ENCODE data around the gene STIP1.

Gene STIP1

DNA sequence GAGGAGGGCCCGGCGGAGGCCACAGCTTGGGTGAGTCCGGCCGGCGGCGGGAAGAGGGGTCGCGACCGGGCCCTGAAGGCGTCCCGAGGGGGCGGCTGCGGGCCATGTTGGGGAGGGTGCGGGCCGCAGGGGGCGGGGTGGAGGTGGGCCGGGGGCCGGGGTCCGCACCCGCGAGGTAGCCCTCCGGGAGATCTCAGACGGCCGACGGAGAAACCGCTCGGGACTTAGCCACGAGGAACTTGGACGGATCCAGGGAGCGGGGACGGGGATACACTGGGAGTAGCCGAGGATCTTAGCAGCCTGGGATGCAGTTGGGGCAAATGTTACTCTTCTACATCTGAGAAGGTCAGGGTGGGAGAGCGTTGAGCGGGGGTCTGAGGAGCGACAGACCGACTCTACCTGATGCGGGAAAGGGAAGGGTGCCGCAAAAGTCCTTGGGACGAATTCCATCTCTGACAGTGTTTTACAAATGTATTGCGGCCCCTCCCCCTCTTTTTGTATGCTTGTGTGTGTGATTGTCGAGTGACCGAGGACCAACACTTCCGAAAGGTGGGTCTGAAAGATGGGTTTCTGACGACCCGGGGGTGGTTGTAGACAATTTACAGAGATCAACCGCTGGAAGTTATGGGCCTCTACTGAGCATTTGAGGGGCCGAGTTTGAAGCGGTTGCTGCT, 658 bp downstream of the STIP1 start:
- Histone ChIP-seq H3K4me3 (ENCODE audit: insufficient read length, low read depth) (no peak overlapping the region), H3K36me3 (ENCODE audit: insufficient read depth, insufficient read length, low read length) (peaks cover 26% of the 10 kb centered on the region), H3K4me1 (ENCODE audit: insufficient read depth, insufficient read length) (peaks cover 11% of the 10 kb centered on the region), H3K27me3 (ENCODE audit: insufficient read depth, insufficient read length) (no peaks in the 10 kb centered on the region), H3K9me3 (ENCODE audit: insufficient read depth, low read length) (no peaks in the 10 kb centered on the region), H3K9ac (ENCODE audit: insufficient read length, low read depth) (no peak overlapping the region)
- no peak for DNase-seq (ENCODE audit: low read depth, low spot score)
- no peak for TF ChIP-seq SUZ12 (IDR thresholded peaks at IDR 0.05; ENCODE audit: extremely low read depth, insufficient read depth, insufficient read length)
- no peak for TF ChIP-seq YY1 (IDR thresholded peaks at IDR 0.05; ENCODE audit: insufficient read depth, insufficient read length)
- no peak for TF ChIP-seq ZNF274 (IDR thresholded peaks at IDR 0.05; ENCODE audit: low read depth, low read length)

DNA sequence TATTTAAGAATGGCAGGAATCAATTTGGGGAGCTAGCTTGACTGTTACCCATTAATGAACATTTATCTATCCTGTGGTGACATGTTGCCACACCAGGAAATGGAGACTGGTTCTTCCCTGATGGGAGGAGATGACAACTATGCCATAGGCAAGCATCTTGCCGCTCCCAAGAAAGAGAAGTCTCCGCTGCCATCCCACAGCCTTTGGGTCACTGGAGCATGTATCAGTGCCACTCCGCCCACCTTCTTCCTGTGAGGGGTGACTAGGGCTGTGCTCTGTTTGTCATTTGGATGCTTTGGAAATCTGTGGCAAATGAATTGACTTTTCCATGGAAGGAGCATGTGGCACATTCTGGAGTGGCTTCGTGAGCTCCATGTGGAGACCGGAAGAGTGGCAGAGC, 6.5 kb downstream of the STIP1 start:
- TF ChIP-seq ZNF274 (IDR thresholded peaks at IDR 0.05; ENCODE audit: low read depth, low read length) (no peak), YY1 (IDR thresholded peaks at IDR 0.05; ENCODE audit: insufficient read depth, insufficient read length) (no peak)
- H3K36me3 ChIP-seq (ENCODE audit: insufficient read depth, insufficient read length, low read length) = peaks cover 79% of the 10 kb centered on the region

DNA sequence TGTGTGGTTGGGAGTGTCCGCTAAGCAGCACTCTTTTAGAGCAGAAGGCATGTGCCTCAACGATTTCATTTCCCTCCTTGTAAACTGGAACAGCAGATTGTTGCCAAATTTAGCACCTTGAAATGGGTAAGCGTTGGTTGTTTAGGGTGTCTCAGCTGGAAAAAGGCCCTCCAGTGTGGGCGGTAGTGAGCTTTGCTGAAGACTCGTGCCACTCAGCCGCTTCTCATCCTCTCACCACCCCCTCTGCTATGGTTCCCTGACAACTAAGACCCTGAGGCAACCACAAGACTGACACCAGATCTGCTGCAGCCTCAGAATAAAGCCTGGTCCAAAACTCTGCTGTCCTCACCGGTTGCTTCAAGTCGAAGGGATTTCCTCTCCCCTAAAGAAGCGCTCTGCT, 10.7 kb downstream of the STIP1 start:
- no peak for TF ChIP-seq ZNF274 (IDR thresholded peaks at IDR 0.05; ENCODE audit: low read depth, low read length)
- no peak for TF ChIP-seq YY1 (IDR thresholded peaks at IDR 0.05; ENCODE audit: insufficient read depth, insufficient read length)
- TF ChIP-seq SUZ12 (IDR thresholded peaks at IDR 0.05; ENCODE audit: extremely low read depth, insufficient read depth, insufficient read length) = no peak
- Histone ChIP-seq H3K9ac (ENCODE audit: insufficient read length, low read depth) (no peak overlapping the region), H3K36me3 (ENCODE audit: insufficient read depth, insufficient read length, low read length) (peaks cover 93% of the 10 kb centered on the region)

More for the DNA sequence above, 6.5 kb downstream of the STIP1 start:
- DNase-seq (ENCODE audit: low read depth, low spot score) = no peak
- Histone ChIP-seq H3K27me3 (ENCODE audit: insufficient read depth, insufficient read length) (no peaks in the 10 kb centered on the region), H3K9ac (ENCODE audit: insufficient read length, low read depth) (no peak overlapping the region), H3K4me3 (ENCODE audit: insufficient read length, low read depth) (no peak overlapping the region), H3K4me1 (ENCODE audit: insufficient read depth, insufficient read length) (peaks cover 3% of the 10 kb centered on the region), H3K9me3 (ENCODE audit: insufficient read depth, low read length) (no peaks in the 10 kb centered on the region)

DNA sequence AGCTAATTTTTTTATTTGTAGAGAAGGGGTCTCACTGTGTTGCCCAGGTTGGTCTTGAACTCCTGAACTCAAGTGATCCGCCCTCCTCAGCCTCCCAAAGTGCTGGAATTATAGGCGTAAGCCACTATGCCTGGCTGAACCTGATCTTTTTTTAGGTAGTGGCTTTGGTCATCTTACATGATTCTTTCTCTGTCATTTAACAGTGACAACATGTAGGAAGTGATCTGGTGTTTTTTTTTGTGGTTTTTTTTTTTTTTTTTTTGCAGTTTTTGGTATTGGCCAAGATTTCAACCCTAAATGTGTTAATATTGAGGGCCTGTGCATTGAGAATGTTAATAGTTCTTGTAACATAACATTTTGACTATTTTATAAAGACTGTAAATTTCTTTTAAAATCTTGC, 12.5 kb downstream of the STIP1 start:
- Histone ChIP-seq H3K36me3 (ENCODE audit: insufficient read depth, insufficient read length, low read length) (peaks cover 94% of the 10 kb centered on the region), H3K9ac (ENCODE audit: insufficient read length, low read depth) (no peak overlapping the region), H3K4me3 (ENCODE audit: insufficient read length, low read depth) (no peak overlapping the region), H3K27me3 (ENCODE audit: insufficient read depth, insufficient read length) (no peaks in the 10 kb centered on the region), H3K9me3 (ENCODE audit: insufficient read depth, low read length) (no peaks in the 10 kb centered on the region), H3K4me1 (ENCODE audit: insufficient read depth, insufficient read length) (peaks cover 3% of the 10 kb centered on the region)
- DNase-seq (ENCODE audit: low read depth, low spot score) = no peak
- TF ChIP-seq SUZ12 (IDR thresholded peaks at IDR 0.05; ENCODE audit: extremely low read depth, insufficient read depth, insufficient read length) = no peak
- no peak for TF ChIP-seq ZNF274 (IDR thresholded peaks at IDR 0.05; ENCODE audit: low read depth, low read length)
- no peak for TF ChIP-seq YY1 (IDR thresholded peaks at IDR 0.05; ENCODE audit: insufficient read depth, insufficient read length)

More for the DNA sequence above, 10.7 kb downstream of the STIP1 start:
- no peaks in the 10 kb centered on the region for H3K27me3 ChIP-seq (ENCODE audit: insufficient read depth, insufficient read length)
- no peak overlapping the region for H3K4me3 ChIP-seq (ENCODE audit: insufficient read length, low read depth)
- no peaks in the 10 kb centered on the region for H3K9me3 ChIP-seq (ENCODE audit: insufficient read depth, low read length)
- DNase-seq (ENCODE audit: low read depth, low spot score) = no peak
- peaks cover 3% of the 10 kb centered on the region for H3K4me1 ChIP-seq (ENCODE audit: insufficient read depth, insufficient read length)

DNA sequence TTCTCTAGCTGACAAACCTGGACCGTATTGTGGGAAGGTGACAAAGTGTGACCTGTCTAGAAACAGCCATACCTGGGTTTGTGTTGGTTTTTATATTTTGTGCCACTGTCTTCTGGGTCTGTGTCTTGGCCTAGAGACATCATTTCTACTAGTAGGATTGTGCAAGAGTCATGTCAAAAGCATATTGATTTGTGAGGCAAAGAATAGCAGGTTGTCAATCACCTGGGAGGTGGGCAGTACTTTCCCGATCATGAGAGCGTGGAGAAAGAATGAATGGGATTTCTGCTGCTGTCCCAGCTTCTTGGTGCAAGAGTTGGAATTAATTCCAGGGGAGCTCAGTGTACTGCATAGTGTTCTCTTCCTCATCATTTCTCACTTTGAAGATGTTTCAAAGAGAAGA, 15.6 kb downstream of the STIP1 start:
- Histone ChIP-seq H3K9ac (ENCODE audit: insufficient read length, low read depth) (no peak overlapping the region), H3K9me3 (ENCODE audit: insufficient read depth, low read length) (no peaks in the 10 kb centered on the region), H3K36me3 (ENCODE audit: insufficient read depth, insufficient read length, low read length) (peaks cover 93% of the 10 kb centered on the region), H3K4me3 (ENCODE audit: insufficient read length, low read depth) (no peak overlapping the region), H3K27me3 (ENCODE audit: insufficient read depth, insufficient read length) (no peaks in the 10 kb centered on the region), H3K4me1 (ENCODE audit: insufficient read depth, insufficient read length) (peaks cover 10% of the 10 kb centered on the region)
- TF ChIP-seq YY1 (IDR thresholded peaks at IDR 0.05; ENCODE audit: insufficient read depth, insufficient read length) (no peak), ZNF274 (IDR thresholded peaks at IDR 0.05; ENCODE audit: low read depth, low read length) (no peak), SUZ12 (IDR thresholded peaks at IDR 0.05; ENCODE audit: extremely low read depth, insufficient read depth, insufficient read length) (no peak)
- DNase-seq (ENCODE audit: low read depth, low spot score) = no peak

DNA sequence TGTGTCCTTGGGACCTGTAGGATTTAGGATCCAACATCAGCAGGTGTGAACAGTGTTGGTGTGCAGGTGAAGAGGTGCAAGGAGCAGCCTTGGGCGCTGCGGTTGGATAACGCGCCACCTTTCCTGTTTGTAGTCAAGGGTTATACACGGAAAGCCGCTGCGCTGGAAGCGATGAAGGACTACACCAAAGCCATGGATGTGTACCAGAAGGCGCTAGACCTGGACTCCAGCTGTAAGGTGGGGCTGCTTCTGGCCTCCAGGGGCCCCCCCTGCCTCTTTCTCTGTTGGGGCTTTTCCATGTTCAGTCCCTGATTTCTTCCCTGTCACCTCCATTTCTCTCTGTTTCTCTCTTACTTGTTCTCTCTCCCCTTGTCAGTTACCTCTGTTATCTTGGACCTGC, 17.0 kb downstream of the STIP1 start:
- Histone ChIP-seq H3K27me3 (ENCODE audit: insufficient read depth, insufficient read length) (no peaks in the 10 kb centered on the region), H3K36me3 (ENCODE audit: insufficient read depth, insufficient read length, low read length) (peaks cover 93% of the 10 kb centered on the region), H3K4me1 (ENCODE audit: insufficient read depth, insufficient read length) (peaks cover 22% of the 10 kb centered on the region), H3K4me3 (ENCODE audit: insufficient read length, low read depth) (no peak overlapping the region), H3K9ac (ENCODE audit: insufficient read length, low read depth) (no peak overlapping the region), H3K9me3 (ENCODE audit: insufficient read depth, low read length) (no peaks in the 10 kb centered on the region)
- TF ChIP-seq YY1 (IDR thresholded peaks at IDR 0.05; ENCODE audit: insufficient read depth, insufficient read length) (no peak), SUZ12 (IDR thresholded peaks at IDR 0.05; ENCODE audit: extremely low read depth, insufficient read depth, insufficient read length) (no peak), ZNF274 (IDR thresholded peaks at IDR 0.05; ENCODE audit: low read depth, low read length) (no peak)
- DNase-seq (ENCODE audit: low read depth, low spot score) = no peak

DNA sequence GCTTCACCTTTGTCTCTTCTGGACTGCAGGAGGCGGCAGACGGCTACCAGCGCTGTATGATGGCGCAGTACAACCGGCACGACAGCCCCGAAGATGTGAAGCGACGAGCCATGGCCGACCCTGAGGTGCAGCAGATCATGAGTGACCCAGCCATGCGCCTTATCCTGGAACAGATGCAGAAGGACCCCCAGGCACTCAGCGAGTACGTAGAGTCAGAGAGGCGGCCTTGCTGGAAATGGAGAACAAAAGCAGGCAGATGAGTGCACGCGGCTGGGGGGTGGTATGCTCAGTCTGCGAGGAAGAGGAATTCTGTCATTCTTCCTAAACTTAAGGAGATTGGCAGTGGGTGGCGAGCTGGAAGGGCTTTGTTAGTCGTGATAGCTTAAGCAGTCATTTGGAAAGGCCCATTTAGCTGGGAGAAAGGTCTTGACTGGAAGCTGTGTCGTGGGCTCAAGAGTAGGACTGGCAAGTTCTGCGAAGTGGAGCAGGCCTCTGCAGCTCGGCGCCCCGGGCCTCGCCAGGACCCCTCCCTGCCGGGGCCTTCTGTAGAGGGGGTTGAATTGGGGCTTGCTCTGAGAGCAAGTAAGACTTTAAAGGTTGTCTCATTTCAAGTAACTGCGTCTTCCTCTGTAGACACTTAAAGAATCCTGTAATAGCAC, 17.6 kb downstream of the STIP1 start:
- H3K27me3 ChIP-seq (ENCODE audit: insufficient read depth, insufficient read length) = no peaks in the 10 kb centered on the region
- peaks cover 89% of the 10 kb centered on the region for H3K36me3 ChIP-seq (ENCODE audit: insufficient read depth, insufficient read length, low read length)
- H3K4me1 ChIP-seq (ENCODE audit: insufficient read depth, insufficient read length) = peaks cover 23% of the 10 kb centered on the region
- H3K9me3 ChIP-seq (ENCODE audit: insufficient read depth, low read length) = no peaks in the 10 kb centered on the region
- no peak for DNase-seq (ENCODE audit: low read depth, low spot score)
- TF ChIP-seq YY1 (IDR thresholded peaks at IDR 0.05; ENCODE audit: insufficient read depth, insufficient read length) (no peak), SUZ12 (IDR thresholded peaks at IDR 0.05; ENCODE audit: extremely low read depth, insufficient read depth, insufficient read length) (no peak), ZNF274 (IDR thresholded peaks at IDR 0.05; ENCODE audit: low read depth, low read length) (no peak)
- H3K4me3 ChIP-seq (ENCODE audit: insufficient read length, low read depth) = no peak overlapping the region
- no peak overlapping the region for H3K9ac ChIP-seq (ENCODE audit: insufficient read length, low read depth)
